Measurements from ENCODE around the gene PPBP.

Gene PPBP

GRCh38 chr4:73988061-73988460 is at the start of gene PPBP:
PPBP (minus strand) TSS chr4:73988190; CDS start chr4:73988103, 87 bp downstream.
- no peak for DNase-seq

- no peak for DNase-seq
Observed at GRCh38 chr4:74037076-74037955, 49.3 kb upstream of the PPBP start.

- DNase-seq = no peak
Observed at GRCh38 chr4:74033739-74034138, 45.7 kb upstream of the PPBP start.

DNA sequence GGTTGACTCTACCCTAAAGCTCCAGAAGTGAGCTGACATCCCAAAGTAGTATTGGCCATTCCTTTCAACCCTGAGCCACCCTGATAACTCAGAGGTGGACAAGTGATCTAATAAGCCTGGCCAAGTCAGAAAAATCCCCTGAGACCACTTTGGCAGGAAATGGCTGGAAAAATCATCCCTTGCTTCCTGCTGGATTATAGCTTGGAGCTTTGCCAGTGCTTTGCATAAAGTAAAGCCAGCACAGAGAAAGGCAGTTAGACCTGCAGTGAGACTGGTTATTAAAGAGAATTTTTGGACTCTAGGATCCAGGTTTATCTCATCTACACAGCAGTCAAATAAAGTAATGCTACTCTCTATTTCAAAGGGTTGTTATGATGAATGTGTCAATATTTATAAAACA is 44.1 kb upstream of the PPBP start:
- DNase-seq = no peak

- no peak for DNase-seq
Observed at GRCh38 chr4:74031576-74031975, 43.6 kb upstream of the PPBP start.

GRCh38 chr4:74030285-74030684 is 42.3 kb upstream of the PPBP start:
- DNase-seq = no peak

DNA sequence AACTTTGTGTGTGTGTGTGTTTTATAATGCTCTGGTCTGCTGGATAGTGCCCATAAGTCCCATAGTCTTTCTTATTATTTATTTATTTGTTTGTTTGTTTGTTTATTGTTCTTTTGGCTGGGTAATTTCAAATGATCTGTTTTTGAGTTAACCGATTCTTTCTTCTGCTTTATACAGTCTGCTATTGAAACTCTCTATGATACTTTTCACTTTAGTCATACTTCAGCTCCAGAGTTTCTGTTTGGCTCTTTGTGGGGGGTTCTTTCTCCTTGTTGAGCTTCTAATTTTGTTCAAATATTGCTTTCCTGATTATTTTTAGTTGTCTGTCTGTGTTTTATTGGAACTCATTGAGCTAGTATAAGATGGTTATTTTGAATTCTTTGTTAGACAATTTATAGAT is 40.5 kb upstream of the PPBP start:
- DNase-seq = no peak

DNA sequence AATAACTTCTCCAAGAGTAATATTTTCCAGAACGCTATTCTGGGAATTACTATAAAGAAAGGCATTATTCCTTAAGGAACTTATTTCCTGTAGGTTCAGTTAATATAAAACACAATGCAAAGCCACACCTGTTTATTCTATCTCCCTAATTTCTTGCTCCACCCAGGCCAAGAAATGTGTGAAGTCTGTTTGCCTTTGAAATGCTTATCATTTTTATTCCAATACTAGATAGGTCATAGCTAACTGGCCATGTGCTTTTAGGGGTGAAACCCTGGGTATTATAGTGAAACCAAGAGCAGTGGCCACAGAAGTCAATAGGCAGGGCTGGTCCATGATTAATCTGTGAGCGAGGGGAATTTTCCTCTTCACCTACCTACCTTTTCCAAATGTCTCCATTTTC is 35.7 kb upstream of the PPBP start:
- no peak for DNase-seq

DNA sequence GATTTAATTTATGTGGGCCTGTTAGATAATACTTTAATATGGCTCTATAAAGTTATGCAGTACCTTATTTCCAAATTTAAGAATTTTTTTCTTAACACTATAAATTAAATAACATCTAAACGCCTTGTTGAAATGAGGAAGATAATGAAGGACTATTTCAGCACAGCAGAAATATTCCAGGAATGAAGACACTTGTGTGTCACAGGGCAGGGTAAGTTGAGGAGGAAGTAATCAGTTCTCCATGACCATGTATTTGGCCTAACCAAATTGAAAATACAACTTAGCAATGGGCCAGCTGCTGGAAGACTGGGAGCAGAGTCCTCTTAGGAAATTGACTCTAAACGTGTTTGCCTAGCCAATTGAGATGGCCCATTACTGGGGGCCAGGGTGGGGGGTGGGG is 33.6 kb upstream of the PPBP start:
- no peak for DNase-seq

GRCh38 chr4:74018771-74019170 is 30.8 kb upstream of the PPBP start:
- DNase-seq = no peak

GRCh38 chr4:74018116-74018515 is 30.1 kb upstream of the PPBP start:
- DNase-seq = no peak

- no peak for DNase-seq
Observed at GRCh38 chr4:74016068-74016467, 28.1 kb upstream of the PPBP start.

GRCh38 chr4:74015126-74015780 is 27.3 kb upstream of the PPBP start:
- DNase-seq = no peak

DNA sequence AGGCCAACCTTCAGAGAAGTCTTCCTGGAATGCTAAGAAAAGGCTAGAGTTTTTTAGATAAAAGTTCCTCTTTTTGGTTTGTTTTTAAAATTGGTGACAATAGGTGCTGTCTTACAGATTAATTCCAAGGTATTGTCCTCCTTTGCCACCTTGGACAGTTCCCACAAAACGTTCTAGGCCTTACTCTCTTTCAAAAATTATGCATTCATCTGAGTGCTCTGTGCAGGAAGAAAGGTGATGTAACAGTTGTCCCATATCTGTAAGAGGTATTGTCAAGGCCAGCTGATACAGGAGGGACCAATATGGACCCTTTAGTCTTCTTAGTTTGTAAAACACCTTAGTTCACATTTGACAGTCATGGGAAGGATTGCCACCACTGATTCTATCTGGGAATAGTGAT is 26.3 kb upstream of the PPBP start:
- no peak for DNase-seq

DNA sequence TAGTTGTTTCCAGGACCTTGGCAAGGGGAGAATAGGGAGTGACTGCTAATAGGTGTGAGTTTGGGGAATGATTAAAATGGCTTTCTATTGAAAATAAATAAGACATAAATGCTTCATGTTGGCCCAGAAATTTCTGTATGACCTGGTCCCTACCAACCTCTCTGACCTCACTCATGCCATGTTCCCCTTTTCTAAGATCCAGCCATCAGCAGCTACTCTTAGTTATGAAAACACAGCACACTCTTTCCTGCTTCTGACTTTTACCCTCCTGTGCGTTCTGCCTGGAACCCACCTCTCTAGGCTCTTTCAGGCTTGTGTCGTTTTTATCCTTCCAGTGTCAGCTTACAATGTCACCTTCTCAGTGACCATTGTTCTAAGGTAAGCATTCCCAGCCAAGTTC is 25.3 kb upstream of the PPBP start:
- DNase-seq = no peak

DNA sequence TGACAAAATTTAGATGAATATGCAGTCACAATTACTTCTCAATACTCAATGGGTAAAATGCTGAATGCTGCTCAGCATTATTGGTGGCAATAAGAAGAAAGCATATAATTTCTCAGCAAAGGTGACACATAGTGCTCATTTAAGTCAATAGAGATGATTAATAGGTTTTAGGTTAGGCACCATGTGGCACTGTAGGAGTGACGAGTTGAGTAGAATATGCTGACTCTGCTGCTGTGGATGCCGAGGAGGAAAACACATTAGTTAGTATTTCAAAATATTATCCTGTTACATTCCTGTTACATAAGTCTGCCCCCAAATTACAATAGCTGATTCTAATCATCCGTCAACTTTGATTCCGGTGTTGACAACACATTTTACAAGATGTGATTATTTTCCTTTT is 24.1 kb upstream of the PPBP start:
- DNase-seq = no peak

GRCh38 chr4:74009307-74009706 is 21.3 kb upstream of the PPBP start:
- DNase-seq = no peak

DNA sequence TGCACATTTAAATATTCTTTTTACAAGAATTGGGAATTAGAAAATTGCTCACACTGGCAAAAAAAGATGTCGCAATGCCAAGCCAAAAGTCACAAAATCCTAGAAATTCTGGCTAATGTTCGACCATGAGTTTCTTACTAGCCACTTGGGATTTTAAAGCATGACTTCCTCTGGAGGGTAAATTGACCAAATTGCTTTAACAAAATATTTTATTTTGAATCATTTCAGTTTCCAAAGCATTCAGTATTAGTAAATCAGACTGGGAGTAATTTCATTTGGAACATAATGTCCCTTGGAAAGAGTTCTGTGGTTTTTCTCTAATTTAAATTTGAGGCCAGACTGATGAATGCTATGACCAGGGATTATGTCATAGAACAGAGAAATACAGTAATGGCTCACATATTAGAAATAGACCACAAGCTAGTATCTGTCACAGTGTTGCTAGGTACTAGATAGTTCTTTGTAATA is 18.1 kb upstream of the PPBP start:
- no peak for DNase-seq

DNA sequence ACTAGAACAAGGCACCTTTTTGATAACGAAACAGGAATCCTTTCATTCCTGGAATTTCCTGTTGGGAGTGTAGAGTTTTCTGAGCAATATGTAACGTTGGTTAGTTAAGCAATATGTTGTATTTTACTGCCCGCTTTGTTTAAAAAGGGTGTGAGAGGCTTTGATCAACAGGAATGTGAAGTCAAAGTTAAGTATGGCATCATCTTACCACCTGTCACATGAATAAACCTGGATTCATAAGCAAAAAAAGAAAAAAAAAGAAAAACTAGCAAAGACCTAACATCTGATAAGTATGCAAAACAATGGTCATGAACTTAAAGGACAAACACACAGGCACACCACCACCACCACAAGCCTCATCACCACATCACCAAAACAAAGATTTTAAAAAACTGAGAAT is 17.5 kb upstream of the PPBP start:
- DNase-seq = no peak

GRCh38 chr4:74004668-74005067 is 16.7 kb upstream of the PPBP start:
- DNase-seq = no peak

GRCh38 chr4:74000301-74000700 is 12.3 kb upstream of the PPBP start:
- DNase-seq = no peak

DNA sequence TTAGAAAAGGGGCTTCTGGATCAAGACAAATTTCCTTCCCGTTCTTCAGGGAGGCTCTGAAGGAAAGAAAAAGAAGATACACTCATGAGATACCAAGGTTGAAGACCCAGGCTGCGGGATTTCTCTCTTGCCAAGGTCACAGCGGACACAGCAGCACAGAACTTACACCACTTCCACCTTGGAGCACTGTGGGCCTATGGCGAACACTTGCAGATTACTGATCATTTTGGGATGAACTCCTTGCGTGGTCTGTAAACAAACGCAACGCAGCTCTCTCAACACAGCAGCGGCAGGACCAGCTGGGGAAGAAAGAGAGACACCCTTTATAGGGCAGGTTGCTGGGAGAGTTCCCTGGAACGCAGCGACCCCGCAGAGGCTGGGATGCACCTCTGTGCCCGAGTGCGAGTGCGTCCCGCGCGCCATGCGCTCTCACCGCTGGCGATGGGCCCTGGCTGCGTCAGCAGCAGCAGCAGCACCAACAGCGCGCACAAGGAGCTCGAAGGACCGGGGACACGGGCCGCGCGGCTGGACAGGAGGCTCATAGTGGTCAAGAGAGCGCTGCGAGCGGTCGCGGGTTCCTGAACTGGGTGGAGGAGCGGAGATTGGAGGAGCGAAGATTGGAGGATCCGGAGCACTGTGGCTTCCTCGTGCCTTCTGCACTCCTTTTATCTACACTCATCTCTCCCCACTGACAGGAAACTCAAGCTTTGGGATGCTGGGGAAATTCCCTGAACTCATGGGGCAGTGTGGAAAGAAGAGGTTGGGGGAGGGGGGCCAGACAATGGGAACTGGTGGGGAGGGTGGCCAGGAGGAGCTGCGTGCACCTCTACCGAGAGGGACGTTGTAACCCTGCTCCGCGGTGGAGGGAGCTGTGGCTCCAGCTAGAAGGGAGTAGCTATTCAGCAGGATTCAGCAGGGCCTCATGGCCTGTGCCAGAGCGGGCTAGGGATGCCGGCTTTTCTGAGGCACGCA is 10.3 kb upstream of the PPBP start, which contains the start of gene CXCL5:
CXCL5 (minus strand) TSS at position 638 of the 972 bp plus-strand sequence; CDS start at position 542, 96 bp downstream.
- DNase-seq = no peak

DNA sequence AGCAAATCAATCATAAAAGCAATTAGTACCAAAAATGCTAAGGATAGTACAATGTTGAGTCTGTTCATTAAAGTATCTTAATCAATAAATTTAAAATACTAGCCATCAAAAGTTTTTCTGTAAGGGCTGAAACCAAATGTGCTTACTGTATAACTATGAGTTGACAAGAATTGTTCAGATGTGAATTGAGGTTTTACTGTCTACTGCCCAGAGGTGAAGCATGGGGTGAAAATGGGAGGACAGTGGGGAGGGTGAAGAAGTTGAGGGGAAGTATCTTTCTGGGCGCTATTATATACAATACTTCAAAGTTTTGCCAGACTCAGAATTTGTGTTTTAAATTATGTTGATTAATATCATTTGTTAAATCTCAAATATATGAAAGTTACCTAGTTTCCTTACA is 4.1 kb upstream of the PPBP start:
- DNase-seq = no peak
